WI38 (cell line): ENCODE results near the gene KRTAP5-3.
A peak's percentile ranks its signal among the peaks of the same experiment; 100 is the strongest.
"Not testable (repeated sequence)": the region's sequence is repeated elsewhere in the genome, so short reads cannot be mapped to it uniquely, and the experiment has no call there.

ENCODE experiments used
- H3K4me3 ChIP-seq: 2 replicates; pipeline ENCODE4 v1.5.1; 2011; ENCODE audit warnings: low read depth, mild to moderate bottlenecking, control low read depth, low read length
- TF ChIP-seq, protein P1 (sequence below): IDR thresholded peaks from 2 replicates; pipeline ENCODE4 v1.5.1; 2012; ENCODE audit warnings: low read depth, mild to moderate bottlenecking, control low read depth, low read length

The KRTAP5-3 gene

DNA sequence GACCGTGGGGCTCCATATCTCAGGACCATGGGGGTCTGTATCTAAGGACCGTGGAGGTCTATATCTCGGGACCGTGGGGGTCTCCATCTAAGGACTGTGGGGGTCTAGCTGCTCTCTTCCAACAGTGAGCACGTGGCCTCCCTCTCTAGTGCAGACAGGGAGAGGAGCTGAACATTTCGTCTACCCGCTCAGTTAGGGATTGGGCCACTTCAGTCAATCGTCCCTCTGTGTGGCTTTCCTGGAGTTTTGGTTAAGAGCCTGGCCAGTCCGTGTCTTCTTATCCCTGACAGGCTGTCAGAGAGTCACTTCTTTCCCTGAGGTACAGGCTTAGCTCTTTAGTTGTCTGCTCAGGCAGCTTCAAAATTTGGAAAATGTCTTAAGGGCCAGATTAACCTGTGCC, 26.3 kb downstream of the KRTAP5-3 start:
- H3K4me3 ChIP-seq: no peak overlapping the region
- TF ChIP-seq, protein P1, sequence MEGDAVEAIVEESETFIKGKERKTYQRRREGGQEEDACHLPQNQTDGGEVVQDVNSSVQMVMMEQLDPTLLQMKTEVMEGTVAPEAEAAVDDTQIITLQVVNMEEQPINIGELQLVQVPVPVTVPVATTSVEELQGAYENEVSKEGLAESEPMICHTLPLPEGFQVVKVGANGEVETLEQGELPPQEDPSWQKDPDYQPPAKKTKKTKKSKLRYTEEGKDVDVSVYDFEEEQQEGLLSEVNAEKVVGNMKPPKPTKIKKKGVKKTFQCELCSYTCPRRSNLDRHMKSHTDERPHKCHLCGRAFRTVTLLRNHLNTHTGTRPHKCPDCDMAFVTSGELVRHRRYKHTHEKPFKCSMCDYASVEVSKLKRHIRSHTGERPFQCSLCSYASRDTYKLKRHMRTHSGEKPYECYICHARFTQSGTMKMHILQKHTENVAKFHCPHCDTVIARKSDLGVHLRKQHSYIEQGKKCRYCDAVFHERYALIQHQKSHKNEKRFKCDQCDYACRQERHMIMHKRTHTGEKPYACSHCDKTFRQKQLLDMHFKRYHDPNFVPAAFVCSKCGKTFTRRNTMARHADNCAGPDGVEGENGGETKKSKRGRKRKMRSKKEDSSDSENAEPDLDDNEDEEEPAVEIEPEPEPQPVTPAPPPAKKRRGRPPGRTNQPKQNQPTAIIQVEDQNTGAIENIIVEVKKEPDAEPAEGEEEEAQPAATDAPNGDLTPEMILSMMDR: no peak

DNA sequence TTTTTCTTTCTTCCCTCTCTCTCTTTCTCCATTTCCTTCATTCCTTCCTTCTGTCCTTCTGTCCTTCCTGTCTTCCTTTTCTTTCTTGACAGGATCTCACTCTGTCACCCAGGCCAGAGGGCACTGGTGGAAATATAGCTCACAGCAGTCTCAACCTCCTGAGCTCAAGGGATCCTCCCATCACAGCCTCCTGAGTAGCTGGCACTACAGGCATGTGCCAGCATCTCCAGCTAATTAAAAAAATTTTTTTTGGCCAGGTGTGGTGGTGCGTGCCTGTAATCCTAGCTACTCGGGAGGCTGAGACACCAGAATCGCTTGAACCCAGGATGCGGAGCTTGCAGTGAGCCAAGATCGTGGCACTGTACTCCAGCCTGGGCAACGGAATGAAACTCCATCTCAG, 31.4 kb downstream of the KRTAP5-3 start:
- no peak overlapping the region for H3K4me3 ChIP-seq
- TF ChIP-seq, protein P1: no peak

DNA sequence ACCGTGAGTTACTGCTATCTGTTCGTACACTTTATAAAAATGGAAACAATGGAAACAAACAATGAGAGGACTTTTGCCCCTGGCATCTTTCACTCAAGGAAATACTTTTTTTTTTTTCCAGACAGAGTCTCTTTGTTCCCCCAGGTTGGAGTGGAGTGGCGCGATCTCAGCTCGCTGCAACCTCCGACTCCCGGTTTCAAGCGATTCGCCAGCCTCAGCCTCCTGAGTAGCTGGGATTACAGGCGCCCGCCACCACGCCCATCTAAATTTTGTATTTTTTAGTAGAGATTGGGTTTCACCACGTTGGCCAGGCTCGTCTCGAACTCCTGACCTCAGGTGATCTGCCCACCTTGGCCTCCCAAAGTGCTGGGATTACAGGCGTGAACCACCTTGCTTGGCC, 32.5 kb downstream of the KRTAP5-3 start:
- not testable (repeated sequence) for H3K4me3 ChIP-seq

DNA sequence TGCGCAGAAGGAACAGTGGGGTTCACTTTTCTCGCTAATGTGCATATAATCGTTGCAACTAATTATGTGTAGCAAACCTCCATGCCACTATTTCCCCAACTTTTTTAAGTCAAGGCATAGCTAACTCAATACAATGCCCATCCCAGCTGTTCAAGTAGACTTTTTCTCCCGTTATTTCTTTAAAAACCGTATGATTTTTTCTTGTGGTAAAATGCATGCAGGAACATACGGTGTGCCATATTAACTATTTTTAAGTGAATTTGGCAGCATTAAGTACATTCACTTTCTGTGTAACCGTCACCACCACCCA, 33.4 kb downstream of the KRTAP5-3 start:
- no peak overlapping the region for H3K4me3 ChIP-seq
- TF ChIP-seq, protein P1: no peak

DNA sequence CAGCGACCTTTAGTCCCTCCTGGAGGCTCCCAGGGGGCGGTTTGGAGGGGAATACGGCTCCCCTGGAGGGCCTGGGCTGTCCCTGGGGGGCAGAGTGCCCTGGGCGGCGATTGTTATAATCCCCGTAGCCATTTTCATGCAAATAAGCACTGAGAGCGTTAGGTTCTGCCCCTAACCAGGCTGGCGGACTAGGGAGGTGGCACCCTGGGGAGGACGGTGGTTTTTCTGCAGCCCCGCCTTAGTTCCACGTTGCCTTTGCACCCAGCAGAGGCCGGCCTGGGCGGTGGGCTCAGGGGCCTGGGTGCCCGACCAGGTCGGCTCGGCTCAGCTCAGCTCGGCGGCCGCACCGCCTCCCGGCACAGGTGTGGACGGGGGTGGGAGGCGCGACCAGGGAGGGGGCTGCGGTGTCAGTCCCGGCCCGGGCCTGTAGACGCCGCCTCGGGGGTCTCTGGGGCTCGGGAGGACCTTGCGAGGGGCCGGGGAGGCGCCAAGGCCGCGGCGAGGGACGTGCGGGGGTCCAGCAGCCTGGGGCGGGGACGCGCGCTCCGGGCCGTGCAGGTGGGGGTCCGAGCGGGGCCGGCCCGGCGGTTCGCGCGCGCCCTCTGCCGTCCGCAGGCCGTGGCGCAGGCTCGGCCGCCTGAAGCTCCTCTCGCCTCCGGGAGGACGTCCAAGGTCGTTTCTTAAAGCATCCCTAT, 33.9 kb downstream of the KRTAP5-3 start:
- TF ChIP-seq, protein P1: peak; percentile 54
- H3K4me3 ChIP-seq: no peak overlapping the region

DNA sequence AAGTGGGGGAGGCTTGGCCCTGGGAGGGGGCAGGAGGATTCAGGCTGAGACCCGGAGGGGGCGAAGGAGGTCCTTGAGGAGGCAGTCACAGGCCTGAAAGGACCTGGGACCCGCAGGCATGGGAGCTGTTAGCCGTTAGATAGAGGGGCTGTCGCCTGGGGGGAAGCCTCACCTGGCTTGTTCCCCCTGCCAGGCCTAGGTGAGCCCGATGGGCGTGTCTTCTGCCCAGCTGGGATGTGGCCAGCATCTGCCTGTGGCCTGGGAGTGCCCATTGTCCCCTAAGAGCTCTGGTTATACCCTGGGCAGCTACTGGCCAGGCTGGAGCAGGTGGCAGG, 34.4 kb downstream of the KRTAP5-3 start:
- TF ChIP-seq, protein P1: no peak
- no peak overlapping the region for H3K4me3 ChIP-seq

DNA sequence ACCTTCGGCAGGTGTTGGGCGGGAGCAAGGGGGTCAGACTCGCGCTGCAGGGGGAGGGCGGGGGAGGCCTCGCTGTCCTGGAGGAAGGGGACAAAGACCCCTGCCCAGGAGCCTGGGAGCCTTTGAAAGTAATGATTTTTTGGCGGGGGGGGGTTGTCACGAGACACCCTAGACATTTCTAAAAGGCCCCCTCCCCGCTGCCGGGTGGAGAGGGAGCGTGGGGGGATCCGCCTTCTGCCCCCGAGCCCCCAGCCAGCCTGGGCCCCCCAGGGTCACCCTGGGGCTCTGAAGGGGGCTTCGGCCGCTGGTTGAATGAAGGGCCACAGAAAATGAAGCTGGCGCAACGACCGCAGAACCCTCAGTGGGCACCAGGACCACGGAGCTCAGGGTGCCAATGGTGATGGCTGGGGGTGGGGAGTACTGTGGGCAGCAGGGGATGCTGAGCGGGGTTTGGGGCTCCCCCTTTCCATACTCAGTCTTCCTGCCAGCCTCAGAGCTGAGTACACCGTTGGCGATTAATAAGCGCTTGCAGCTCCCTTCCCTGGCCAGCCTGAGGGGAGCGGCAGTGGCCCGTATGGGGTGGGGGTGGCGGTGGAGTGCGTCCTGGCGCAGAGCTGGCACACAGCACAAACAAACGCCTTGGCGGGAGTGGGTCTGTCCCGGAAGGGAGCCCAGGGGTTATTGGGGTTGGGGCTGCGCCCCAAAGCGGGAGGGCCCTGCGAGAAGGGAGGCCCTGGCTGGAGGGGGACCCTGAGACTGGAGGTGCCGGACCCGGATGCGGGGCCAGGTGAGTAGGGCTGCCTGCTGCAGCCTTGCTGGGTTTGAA, 35.0 kb downstream of the KRTAP5-3 start:
- TF ChIP-seq, protein P1: no peak
- peak overlapping the region; percentile 52; the same call in 1 of the 2 replicates for H3K4me3 ChIP-seq
